Ovary (tissue), 3 donors: ENCODE measurements around the gene ZNF701.
"Not testable (repeated sequence)": the region's sequence is repeated elsewhere in the genome, so short reads cannot be mapped to it uniquely, and the experiment has no call there.

ENCODE experiments used
- CTCF ChIP-seq, 3 donors: fragments of 450-650 bp in 2 of 3; fragments of 200-600 bp in 1 of 3; IDR thresholded peaks; one replicate each; pipeline versions ENCODE4 v1.5.1 to v1.8.0; 2016 to 2022; ENCODE audit warnings: antibody characterized with exemption in 3 of 3, mild to moderate bottlenecking in 1 of 3
- EP300 ChIP-seq: sonication (generic); formaldehyde crosslinking; IDR thresholded peaks from one replicate; pipeline ENCODE4 v1.6.1; 2017; ENCODE audit warnings: antibody characterized with exemption
- POLR2A ChIP-seq: fragments of 450-650 bp; IDR thresholded peaks from one replicate; pipeline ENCODE4 v1.6.1; 2017; ENCODE audit warnings: antibody characterized with exemption, mild to moderate bottlenecking, moderate library complexity
- donor health status: DM: no; HTN: no; CAD: no.

- not testable (repeated sequence) for TF ChIP-seq CTCF (IDR thresholded peaks at IDR 0.05); EP300; POLR2A
These were observed 27.5 kb upstream of the ZNF701 start for GRCh38 chr19:52542541-52542940.
